GM21447 (cell line): ENCODE results near the gene AMBRA1.

Experiments
- ATAC-seq: cut with Tn5 transposase; IDR thresholded peaks from one replicate; pipeline ENCODE4 v1.9.1; 2021; ENCODE audit not compliant: unreplicated experiment

AMBRA1 gene

DNA sequence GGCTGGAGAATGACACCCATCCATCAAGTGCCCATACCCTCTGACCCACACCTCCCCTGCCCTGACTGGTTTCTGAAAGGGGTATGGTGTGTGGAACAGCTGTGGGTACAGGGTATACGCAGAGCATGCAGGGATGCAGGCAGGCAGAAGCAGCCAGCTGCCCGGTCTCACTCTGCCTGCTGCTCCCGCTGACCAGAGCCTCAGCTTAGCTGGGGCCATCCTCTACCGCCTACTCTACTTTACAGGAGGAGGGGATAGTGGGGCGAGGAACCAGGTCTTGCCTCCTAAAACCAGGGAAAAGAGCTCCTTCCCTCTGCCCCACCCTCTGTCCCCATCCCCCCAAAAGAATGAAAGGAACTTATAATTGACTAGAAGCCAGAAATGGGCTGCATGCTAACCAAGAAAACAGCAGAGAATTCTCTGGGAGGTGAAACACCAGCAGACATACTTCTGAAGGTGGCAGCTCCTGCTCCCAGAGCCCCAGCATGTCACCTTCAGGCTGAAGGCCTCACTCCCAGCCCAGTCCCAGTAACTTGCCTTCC is 189.3 kb downstream of the AMBRA1 start:
- no peak for ATAC-seq

- ATAC-seq: no peak
These were observed 190.6 kb downstream of the AMBRA1 start for GRCh38 chr11:46402957-46403902.

GRCh38 chr11:46397526-46397925 is 196.3 kb downstream of the AMBRA1 start:
- no peak for ATAC-seq

DNA sequence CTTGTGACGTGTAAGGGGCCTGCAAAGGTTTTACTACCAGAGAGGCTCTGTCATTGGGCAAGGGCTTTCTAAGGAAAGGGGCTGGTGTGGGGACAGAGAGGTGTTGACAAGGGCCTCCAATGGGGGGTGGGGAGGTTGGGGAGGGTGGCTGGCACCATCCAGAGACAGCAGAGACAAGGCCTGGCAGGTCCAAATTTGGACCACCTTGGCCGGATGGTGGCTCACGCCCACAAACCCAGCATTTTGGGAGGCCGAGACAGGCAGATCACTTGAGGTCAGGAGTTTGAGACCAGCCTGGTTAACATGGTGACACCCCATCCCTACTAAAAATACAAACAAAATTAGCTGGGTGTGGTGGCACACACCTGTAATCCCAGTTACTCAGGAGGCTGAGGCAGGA is 200.1 kb downstream of the AMBRA1 start:
- ATAC-seq: no peak

DNA sequence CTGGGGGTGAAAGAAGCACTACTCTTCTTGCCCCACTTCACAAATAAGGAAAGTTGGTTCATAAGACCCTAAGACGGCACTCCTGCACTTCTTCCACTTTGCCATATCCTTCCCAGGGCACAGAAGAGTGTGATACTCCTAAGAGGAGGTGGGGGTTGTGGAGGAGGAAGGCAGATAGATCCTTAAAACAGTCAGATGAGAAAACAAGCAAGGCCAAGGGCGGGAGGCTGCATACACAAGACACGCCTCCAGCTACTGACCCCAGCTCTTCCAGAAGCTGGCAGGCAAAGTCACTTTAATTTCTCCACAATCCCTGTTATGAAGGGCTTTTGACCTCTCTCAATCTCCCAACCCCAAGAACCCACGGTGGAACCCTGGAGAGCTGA is 200.6 kb downstream of the AMBRA1 start:
- no peak for ATAC-seq

GRCh38 chr11:46392421-46393230 is 201.2 kb downstream of the AMBRA1 start:
- peak; percentile 57 for ATAC-seq

- ATAC-seq: no peak
These were observed 202.0 kb downstream of the AMBRA1 start, which contains the start of gene CHRM4 for GRCh38 chr11:46391578-46392420. Gene CHRM4 (minus strand): TSS chr11:46391776. CDS start chr11:46386557, 5,219 bp downstream.

- no peak for ATAC-seq
These were observed 202.6 kb downstream of the AMBRA1 start for GRCh38 chr11:46391186-46391577.

DNA sequence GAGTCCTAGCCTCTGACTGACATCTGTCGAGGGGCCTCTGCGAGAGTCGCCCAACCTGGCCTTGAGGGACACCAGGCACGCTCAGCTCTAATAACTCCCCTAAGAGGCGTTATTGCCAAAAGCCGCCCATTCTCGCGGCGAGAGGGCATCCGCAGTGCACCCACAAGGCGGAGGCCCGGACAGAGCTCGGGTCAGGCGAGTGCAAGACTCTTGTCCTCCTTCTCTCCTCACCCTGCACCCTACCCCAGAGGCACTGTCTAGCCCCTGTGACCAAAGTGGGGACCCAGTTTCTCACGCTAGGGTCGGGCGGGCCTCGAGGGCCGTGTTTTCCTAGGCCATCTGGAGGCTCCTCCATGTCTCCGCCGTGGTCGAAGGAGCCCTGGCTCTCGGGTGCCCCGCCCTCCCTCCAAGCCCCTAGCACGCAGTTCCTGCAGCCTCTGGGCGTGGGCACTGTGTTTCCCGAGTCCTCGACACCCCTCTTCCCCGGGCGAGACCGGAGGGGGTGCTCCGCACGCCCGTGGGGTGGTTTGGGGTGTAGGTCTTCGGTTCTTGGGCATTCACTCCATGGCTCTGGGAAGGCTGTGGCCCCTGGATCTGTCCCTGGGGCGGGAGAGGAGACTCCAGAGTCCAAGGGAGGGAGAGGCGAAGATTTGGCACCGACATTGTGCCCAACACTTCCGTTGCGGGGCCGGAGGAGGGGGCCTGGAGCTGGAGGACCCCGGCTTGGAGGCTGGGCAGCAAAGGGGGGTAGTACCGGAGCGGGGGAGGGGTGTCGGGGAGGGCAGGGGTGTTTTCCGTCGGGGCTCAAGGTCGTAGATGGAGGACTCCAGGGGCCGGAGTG is 203.3 kb downstream of the AMBRA1 start:
- ATAC-seq: no peak

GRCh38 chr11:46389450-46390330 is 204.1 kb downstream of the AMBRA1 start:
- peak; percentile 54 for ATAC-seq

GRCh38 chr11:46388619-46389449 is 205.0 kb downstream of the AMBRA1 start:
- no peak for ATAC-seq

- ATAC-seq: no peak
These were observed 205.8 kb downstream of the AMBRA1 start for GRCh38 chr11:46387919-46388618.

- ATAC-seq: no peak
These were observed 206.4 kb downstream of the AMBRA1 start for GRCh38 chr11:46387456-46387855.

DNA sequence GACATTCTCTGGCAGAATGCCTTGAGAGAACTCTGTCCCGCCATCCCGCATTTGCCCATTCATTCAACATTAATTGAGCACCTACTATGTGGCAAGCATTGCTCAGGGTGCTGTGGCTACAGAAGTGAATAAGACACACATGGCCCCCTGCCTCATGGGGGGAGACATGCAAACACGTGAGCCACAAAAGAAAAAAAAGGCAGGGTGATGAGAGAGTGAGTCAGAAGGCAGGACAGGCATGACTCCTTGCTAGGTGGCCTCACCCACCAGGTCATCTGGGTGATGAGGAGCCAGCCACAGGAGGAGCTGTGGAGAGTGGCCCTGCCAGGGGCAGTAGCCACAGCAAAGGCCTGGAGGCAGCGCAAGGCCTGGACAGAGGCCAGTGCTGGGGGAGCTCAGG is 207.1 kb downstream of the AMBRA1 start:
- ATAC-seq: no peak

GRCh38 chr11:46386005-46386578 is 207.7 kb downstream of the AMBRA1 start:
- ATAC-seq: no peak

- ATAC-seq: no peak
These were observed 208.4 kb downstream of the AMBRA1 start for GRCh38 chr11:46385169-46386004.
